Right kidney (tissue), 1 donor: ENCODE data around the gene MUC5B.

ENCODE experiments used
- DNase-seq: peaks from one replicate; pipeline ENCODE4 v3.0.0-alpha.2; 2016

MUC5B gene

GRCh38 chr11:1285876-1286275 lies 63.0 kb downstream of the MUC5B start:
- no peak for DNase-seq

- DNase-seq: no peak
These were observed 65.1 kb downstream of the MUC5B start for GRCh38 chr11:1287928-1288327.

- DNase-seq: no peak
These were observed 65.7 kb downstream of the MUC5B start for GRCh38 chr11:1288426-1289151.

- DNase-seq: no peak
These were observed 66.5 kb downstream of the MUC5B start for GRCh38 chr11:1289211-1289935.

- DNase-seq: no peak
These were observed 67.5 kb downstream of the MUC5B start for GRCh38 chr11:1290052-1291040.

- DNase-seq: no peak
These were observed 68.6 kb downstream of the MUC5B start for GRCh38 chr11:1291295-1292017.

- no peak for DNase-seq
These were observed 69.3 kb downstream of the MUC5B start for GRCh38 chr11:1292018-1292643.

GRCh38 chr11:1292644-1293618 lies 70.1 kb downstream of the MUC5B start:
- no peak for DNase-seq

GRCh38 chr11:1293619-1294015 lies 70.8 kb downstream of the MUC5B start:
- DNase-seq: no peak

- DNase-seq: no peak
These were observed 72.2 kb downstream of the MUC5B start for GRCh38 chr11:1295086-1295485.

GRCh38 chr11:1295591-1295990 lies 72.7 kb downstream of the MUC5B start:
- no peak for DNase-seq

- no peak for DNase-seq
These were observed 73.4 kb downstream of the MUC5B start for GRCh38 chr11:1296287-1296686.

GRCh38 chr11:1297011-1297575 lies 74.2 kb downstream of the MUC5B start:
- DNase-seq: no peak

GRCh38 chr11:1297576-1298473 lies 75.0 kb downstream of the MUC5B start:
- no peak for DNase-seq

- peak; percentile 30 for DNase-seq
These were observed 76.0 kb downstream of the MUC5B start for GRCh38 chr11:1298695-1299492.

GRCh38 chr11:1299621-1300020 lies 76.8 kb downstream of the MUC5B start:
- DNase-seq: no peak

- DNase-seq: no peak
These were observed 77.3 kb downstream of the MUC5B start for GRCh38 chr11:1300121-1300520.
